PFSK-1 (cell line): ENCODE results near the gene PAF1.

Experiments
- FOXP2 ChIP-seq: optimal IDR thresholded peaks from 2 replicates; pipeline ENCODE3; 2011; ENCODE audit warnings: borderline replicate concordance, control low read depth, inconsistent platforms; ENCODE audit not compliant: insufficient read depth; ENCODE audit errors: extremely low read length, extremely low read depth
- POLR2AphosphoS5 ChIP-seq: IDR thresholded peaks from 2 replicates; pipeline ENCODE4 v1.6.1; 2012; ENCODE audit warnings: low read depth, mild to moderate bottlenecking, control low read depth, low read length, moderate library complexity
- REST ChIP-seq, 2 experiments: IDR thresholded peaks; 2 replicates each; pipeline versions ENCODE4 v1.6.1 to v1.8.0; 2011 to 2012; ENCODE audit warnings: low read depth in 2 of 2, low read length in 2 of 2, control low read depth in 1 of 2, inconsistent platforms in 1 of 2, mild to moderate bottlenecking in 1 of 2, moderate library complexity in 1 of 2; ENCODE audit not compliant: insufficient read depth in 1 of 2
- SIN3A ChIP-seq: IDR thresholded peaks from 2 replicates; pipeline ENCODE4 v1.6.1; 2012; ENCODE audit warnings: mild to moderate bottlenecking, low read length, moderate library complexity, borderline replicate concordance; ENCODE audit not compliant: insufficient read depth
- TAF1 ChIP-seq: IDR thresholded peaks from 2 replicates; pipeline ENCODE4 v1.6.1; 2012; ENCODE audit warnings: low read length, control low read depth, borderline replicate concordance; ENCODE audit not compliant: insufficient read depth

The PAF1 gene

GRCh38 chr19:39375929-39376328 is 15.0 kb downstream of the PAF1 start:
- no peak for TF ChIP-seq FOXP2
- no peak for TF ChIP-seq POLR2AphosphoS5
- TF ChIP-seq TAF1: no peak
- TF ChIP-seq REST (IDR thresholded peaks at IDR 0.05; ENCODE audit: insufficient read depth in 1 of 2, low read depth in 2 of 2, low read length in 2 of 2): no peak
- TF ChIP-seq SIN3A: no peak

GRCh38 chr19:39372941-39373340 is 18.0 kb downstream of the PAF1 start:
- TF ChIP-seq FOXP2 (no peak), REST (IDR thresholded peaks at IDR 0.05; ENCODE audit: insufficient read depth in 1 of 2, low read depth in 2 of 2, low read length in 2 of 2) (no peak), SIN3A (no peak), POLR2AphosphoS5 (no peak), TAF1 (no peak)

- TF ChIP-seq SIN3A (no peak), POLR2AphosphoS5 (no peak), TAF1 (no peak), REST (IDR thresholded peaks at IDR 0.05; ENCODE audit: insufficient read depth in 1 of 2, low read depth in 2 of 2, low read length in 2 of 2) (no peak), FOXP2 (no peak)
These were observed 18.7 kb downstream of the PAF1 start for GRCh38 chr19:39372047-39372802.

GRCh38 chr19:39370735-39371134 is 20.2 kb downstream of the PAF1 start:
- TF ChIP-seq POLR2AphosphoS5: no peak
- TF ChIP-seq TAF1: no peak

GRCh38 chr19:39369200-39369599 is 21.7 kb downstream of the PAF1 start:
- TF ChIP-seq POLR2AphosphoS5: no peak

GRCh38 chr19:39365531-39365930 is 25.4 kb downstream of the PAF1 start:
- TF ChIP-seq SIN3A (no peak), REST (IDR thresholded peaks at IDR 0.05; ENCODE audit: insufficient read depth in 1 of 2, low read depth in 2 of 2, low read length in 2 of 2) (no peak), POLR2AphosphoS5 (no peak)
